Neutrophil (primary cell): ENCODE measurements around the gene SH3RF3.

ENCODE experiments used
- H3K27ac ChIP-seq: fragments of 200-600 bp; sonication (generic); 2 replicates; pipeline ENCODE4 v1.5.1; 2016; ENCODE audit warnings: mild to moderate bottlenecking, moderate library complexity
- H3K27me3 ChIP-seq: fragments of 200-600 bp; sonication (generic); 2 replicates; pipeline ENCODE4 v1.6.0; 2016; ENCODE audit warnings: mild to moderate bottlenecking
- H3K36me3 ChIP-seq: fragments of 200-600 bp; sonication (generic); 2 replicates; pipeline ENCODE4 v1.5.1; 2017
- H3K4me1 ChIP-seq, 2 experiments: fragments of 200-600 bp in 1 of 2; sonication (generic) in 1 of 2; 1 replicate in 1 of 2; 2 replicates in 1 of 2; pipeline versions ENCODE4 v1.5.1 to v1.6.1; 2013 to 2016; ENCODE audit warnings: low read depth in 1 of 2, low read length in 1 of 2, mild to moderate bottlenecking in 1 of 2, moderate library complexity in 1 of 2; ENCODE audit not compliant: control insufficient read depth in 1 of 2, insufficient read depth in 1 of 2
- H3K4me3 ChIP-seq, 2 experiments: fragments of 200-600 bp in 1 of 2; sonication (generic) in 1 of 2; 1 replicate in 1 of 2; 2 replicates in 1 of 2; pipeline ENCODE4 v1.5.1; 2013 to 2016; ENCODE audit warnings: low read depth in 1 of 2, low read length in 1 of 2, mild to moderate bottlenecking in 1 of 2, moderate library complexity in 1 of 2
- H3K9me3 ChIP-seq: fragments of 200-600 bp; sonication (generic); 2 replicates; pipeline ENCODE4 v1.5.1; 2016
- CTCF ChIP-seq: fragments of 200-600 bp; sonication (generic); IDR thresholded peaks from 2 replicates; pipeline ENCODE4 v1.5.1; 2016; ENCODE audit warnings: antibody characterized with exemption

The SH3RF3 gene

GRCh38 chr2:109437325-109438090 is 308.5 kb downstream of the SH3RF3 start:
- Histone ChIP-seq H3K27me3 (no peaks in the 10 kb centered on the region), H3K27ac (no peak overlapping the region), H3K4me1 (peaks cover 0 to 4% of the 10 kb centered on the region in 2 experiments), H3K4me3 (no peak overlapping the region), H3K9me3 (peaks cover 3% of the 10 kb centered on the region), H3K36me3 (peaks cover 55% of the 10 kb centered on the region)
- no peak for TF ChIP-seq CTCF

GRCh38 chr2:109438146-109438545 is 309.1 kb downstream of the SH3RF3 start:
- no peak for TF ChIP-seq CTCF
- H3K27ac ChIP-seq = no peak overlapping the region
- H3K4me3 ChIP-seq = no peak overlapping the region
- no peaks in the 10 kb centered on the region for H3K27me3 ChIP-seq
- H3K4me1 ChIP-seq = peaks cover 0 to 4% of the 10 kb centered on the region in 2 experiments
- H3K9me3 ChIP-seq = peaks cover 9% of the 10 kb centered on the region
- H3K36me3 ChIP-seq = peaks cover 50% of the 10 kb centered on the region

GRCh38 chr2:109438773-109439389 is 309.9 kb downstream of the SH3RF3 start:
- no peaks in the 10 kb centered on the region for H3K27me3 ChIP-seq
- H3K27ac ChIP-seq = no peak overlapping the region
- peaks cover 47% of the 10 kb centered on the region for H3K36me3 ChIP-seq
- H3K4me3 ChIP-seq = no peak overlapping the region
- TF ChIP-seq CTCF = no peak
- peaks cover 0 to 4% of the 10 kb centered on the region in 2 experiments for H3K4me1 ChIP-seq
- peaks cover 11% of the 10 kb centered on the region for H3K9me3 ChIP-seq

GRCh38 chr2:109439390-109439786 is 310.4 kb downstream of the SH3RF3 start:
- Histone ChIP-seq H3K9me3 (peaks cover 11% of the 10 kb centered on the region), H3K4me3 (no peak overlapping the region), H3K27me3 (no peaks in the 10 kb centered on the region), H3K4me1 (peaks cover 0 to 4% of the 10 kb centered on the region in 2 experiments), H3K27ac (no peak overlapping the region), H3K36me3 (peaks cover 42% of the 10 kb centered on the region)
- no peak for TF ChIP-seq CTCF

GRCh38 chr2:109439986-109440385 is 311.0 kb downstream of the SH3RF3 start:
- peaks cover 0 to 4% of the 10 kb centered on the region in 2 experiments for H3K4me1 ChIP-seq
- H3K4me3 ChIP-seq = no peak overlapping the region
- no peaks in the 10 kb centered on the region for H3K27me3 ChIP-seq
- peaks cover 11% of the 10 kb centered on the region for H3K9me3 ChIP-seq
- H3K36me3 ChIP-seq = peaks cover 36% of the 10 kb centered on the region
- TF ChIP-seq CTCF = no peak
- no peak overlapping the region for H3K27ac ChIP-seq
